Inflammatory macrophage treated with lipopolysaccharide for 4 hours (primary cell): ENCODE data around the gene RTF1.
A peak's percentile ranks its signal among the peaks of the same experiment; 100 is the strongest.
"Not testable (repeated sequence)": the region's sequence is repeated elsewhere in the genome, so short reads cannot be mapped to it uniquely, and the experiment has no call there.

Source experiments
- DNase-seq: peaks from one replicate; pipeline ENCODE4 v3.0.0-alpha.2; 2020

RTF1 gene

GRCh38 chr15:41416742-41417417, at the start of gene RTF1:
RTF1 (plus strand) TSS chr15:41417095; CDS start chr15:41417116, 21 bp downstream.
- DNase-seq: peak; percentile 94

- no peak for DNase-seq
These were observed 49.5 kb upstream of the RTF1 start for GRCh38 chr15:41367418-41367817.

GRCh38 chr15:41377978-41378377, 38.9 kb upstream of the RTF1 start:
- no peak for DNase-seq

GRCh38 chr15:41383974-41384749, 32.7 kb upstream of the RTF1 start:
- not testable (repeated sequence) for DNase-seq

- DNase-seq: no peak
These were observed 29.2 kb upstream of the RTF1 start for GRCh38 chr15:41387646-41388045.

- no peak for DNase-seq
These were observed 24.2 kb upstream of the RTF1 start for GRCh38 chr15:41392659-41393058.

- DNase-seq: no peak
These were observed 22.0 kb upstream of the RTF1 start for GRCh38 chr15:41394924-41395323.

- no peak for DNase-seq
These were observed 20.8 kb upstream of the RTF1 start for GRCh38 chr15:41396111-41396510.

GRCh38 chr15:41401904-41402267, 15.0 kb upstream of the RTF1 start:
- DNase-seq: no peak

GRCh38 chr15:41407341-41407740, 9.6 kb upstream of the RTF1 start:
- DNase-seq: peak; percentile 30

GRCh38 chr15:41408234-41408641, 8.7 kb upstream of the RTF1 start:
- DNase-seq: peak; percentile 65

GRCh38 chr15:41411031-41411430, 5.9 kb upstream of the RTF1 start:
- DNase-seq: no peak

- DNase-seq: no peak
These were observed 5.5 kb upstream of the RTF1 start for GRCh38 chr15:41411441-41411840.

GRCh38 chr15:41416128-41416741, 660 bp upstream of the RTF1 start:
- DNase-seq: no peak

GRCh38 chr15:41417418-41418195, 712 bp downstream of the RTF1 start:
- DNase-seq: peak; percentile 44

GRCh38 chr15:41423979-41424659, 7.2 kb downstream of the RTF1 start:
- peak; percentile 52 for DNase-seq

GRCh38 chr15:41424809-41425208, 7.9 kb downstream of the RTF1 start:
- DNase-seq: no peak

- DNase-seq: not testable (repeated sequence)
These were observed 9.0 kb downstream of the RTF1 start for GRCh38 chr15:41425907-41426306.

GRCh38 chr15:41429003-41429890, 12.4 kb downstream of the RTF1 start:
- no peak for DNase-seq

GRCh38 chr15:41435037-41435786, 18.3 kb downstream of the RTF1 start:
- no peak for DNase-seq

GRCh38 chr15:41437448-41437847, 20.6 kb downstream of the RTF1 start:
- DNase-seq: peak; percentile 40
